ENCODE results near the gene HGFAC. TPM values are rescaled to one million over a fixed set of nuclear protein-coding genes. Genes with fewer than 3 reads are reported as not detected.

HGFAC gene
- total and polyA plus RNA-seq, 4 donors, result 0.24 to 2.6 (median 0.37) TPM

GRCh38 chr4:3482707-3483106 is 40.9 kb downstream of the HGFAC start:
- DNase-seq (no peak), ATAC-seq (ENCODE audit: insufficient read depth, low FRiP score) (no peak)
- TF ChIP-seq CTCF (IDR thresholded peaks at IDR 0.05; ENCODE audit: control extremely low read depth, extremely low read depth), result no peak
- Histone ChIP-seq H3K4me3 (no peak overlapping the region), H3K36me3 (ENCODE audit: control insufficient read depth in 4 of 4, insufficient read depth in 4 of 4, low read length in 4 of 4) (no peaks in the 10 kb centered on the region), H3K9ac (ENCODE audit: insufficient read depth in 1 of 2, low read length in 2 of 2) (no peak overlapping the region), H3K27me3 (ENCODE audit: control insufficient read depth in 3 of 3, insufficient read depth in 3 of 3, low read length in 2 of 3) (peaks cover 0 to 34% (median under 1%) of the 10 kb centered on the region in 3 donors), H3K4me1 (ENCODE audit: control insufficient read depth in 5 of 5, insufficient read depth in 5 of 5, low read length in 5 of 5) (peaks cover 0 to 12% (median 0%) of the 10 kb centered on the region in 5 donors), H3K9me3 (ENCODE audit: control insufficient read depth in 4 of 4, insufficient read depth in 3 of 4, low read length in 3 of 4) (no peaks in the 10 kb centered on the region), H3K27ac (ENCODE audit: low read depth in 1 of 2, low read length in 1 of 2) (peak overlapping the region in 1 of 2 donors; percentile 92)
- 89 to 96% methylated on average over 12 of the region's 12 CpGs for WGBS, 2 donors

- no peak for TF ChIP-seq CTCF (IDR thresholded peaks at IDR 0.05; ENCODE audit: control extremely low read depth, extremely low read depth)
- no peak for ATAC-seq (ENCODE audit: insufficient read depth, low FRiP score)
- Histone ChIP-seq H3K9me3 (ENCODE audit: control insufficient read depth in 4 of 4, insufficient read depth in 3 of 4, low read length in 3 of 4) (no peaks in the 10 kb centered on the region), H3K27ac (ENCODE audit: low read depth in 1 of 2, low read length in 1 of 2) (peak overlapping the region in 1 of 2 donors; percentile 92), H3K27me3 (ENCODE audit: control insufficient read depth in 3 of 3, insufficient read depth in 3 of 3, low read length in 2 of 3) (peaks cover 0 to 35% (median 3%) of the 10 kb centered on the region in 3 donors), H3K36me3 (ENCODE audit: control insufficient read depth in 4 of 4, insufficient read depth in 4 of 4, low read length in 4 of 4) (no peaks in the 10 kb centered on the region), H3K4me1 (ENCODE audit: control insufficient read depth in 5 of 5, insufficient read depth in 5 of 5, low read length in 5 of 5) (peaks cover 0 to 12% (median 0%) of the 10 kb centered on the region in 5 donors), H3K9ac (ENCODE audit: insufficient read depth in 1 of 2, low read length in 2 of 2) (no peak overlapping the region), H3K4me3 (no peak overlapping the region)
- 58 to 72% methylated on average over 21 to 23 of the region's 23 CpGs for WGBS, 2 donors
- DNase-seq, result no peak
These were observed 41.7 kb downstream of the HGFAC start for GRCh38 chr4:3483471-3483921.

GRCh38 chr4:3484057-3484973 is 42.5 kb downstream of the HGFAC start:
- WGBS, 2 donors, result 45 to 59% methylated on average over 44 to 45 of the region's 45 CpGs
- Histone ChIP-seq H3K27ac (ENCODE audit: low read depth in 1 of 2, low read length in 1 of 2) (peak overlapping the region; percentile 13 to 89), H3K9me3 (ENCODE audit: control insufficient read depth in 4 of 4, insufficient read depth in 3 of 4, low read length in 3 of 4) (no peaks in the 10 kb centered on the region), H3K27me3 (ENCODE audit: control insufficient read depth in 3 of 3, insufficient read depth in 3 of 3, low read length in 2 of 3) (peaks cover 0 to 39% (median 3%) of the 10 kb centered on the region in 3 donors), H3K36me3 (ENCODE audit: control insufficient read depth in 4 of 4, insufficient read depth in 4 of 4, low read length in 4 of 4) (no peaks in the 10 kb centered on the region), H3K4me1 (ENCODE audit: control insufficient read depth in 5 of 5, insufficient read depth in 5 of 5, low read length in 5 of 5) (peaks cover 0 to 12% (median 0%) of the 10 kb centered on the region in 5 donors), H3K9ac (ENCODE audit: insufficient read depth in 1 of 2, low read length in 2 of 2) (no peak overlapping the region), H3K4me3 (no peak overlapping the region)
- no peak for ATAC-seq (ENCODE audit: insufficient read depth, low FRiP score)
- DNase-seq, result peak in 1 of 3 donors; percentile 23
- no peak for TF ChIP-seq CTCF (IDR thresholded peaks at IDR 0.05; ENCODE audit: control extremely low read depth, extremely low read depth)

All from lung (tissue), 12 donors.